VCaP (cell line): Measurements from ENCODE around the gene MS4A18.

ENCODE experiments used
- H3K27ac ChIP-seq: fragments of 450-650 bp; 2 replicates; pipeline ENCODE4 v1.5.1; 2017
- TF ChIP-seq, protein P1 (sequence below): fragments of 450-650 bp; conservative IDR thresholded peaks from 2 replicates; pipeline ENCODE4 v1.5.1; 2017; ENCODE audit warnings: mild to moderate bottlenecking, moderate library complexity

MS4A18 gene

GRCh38 chr11:60769273-60769672 is 44.8 kb downstream of the MS4A18 start:
- no peak overlapping the region for H3K27ac ChIP-seq
- TF ChIP-seq, protein P1, sequence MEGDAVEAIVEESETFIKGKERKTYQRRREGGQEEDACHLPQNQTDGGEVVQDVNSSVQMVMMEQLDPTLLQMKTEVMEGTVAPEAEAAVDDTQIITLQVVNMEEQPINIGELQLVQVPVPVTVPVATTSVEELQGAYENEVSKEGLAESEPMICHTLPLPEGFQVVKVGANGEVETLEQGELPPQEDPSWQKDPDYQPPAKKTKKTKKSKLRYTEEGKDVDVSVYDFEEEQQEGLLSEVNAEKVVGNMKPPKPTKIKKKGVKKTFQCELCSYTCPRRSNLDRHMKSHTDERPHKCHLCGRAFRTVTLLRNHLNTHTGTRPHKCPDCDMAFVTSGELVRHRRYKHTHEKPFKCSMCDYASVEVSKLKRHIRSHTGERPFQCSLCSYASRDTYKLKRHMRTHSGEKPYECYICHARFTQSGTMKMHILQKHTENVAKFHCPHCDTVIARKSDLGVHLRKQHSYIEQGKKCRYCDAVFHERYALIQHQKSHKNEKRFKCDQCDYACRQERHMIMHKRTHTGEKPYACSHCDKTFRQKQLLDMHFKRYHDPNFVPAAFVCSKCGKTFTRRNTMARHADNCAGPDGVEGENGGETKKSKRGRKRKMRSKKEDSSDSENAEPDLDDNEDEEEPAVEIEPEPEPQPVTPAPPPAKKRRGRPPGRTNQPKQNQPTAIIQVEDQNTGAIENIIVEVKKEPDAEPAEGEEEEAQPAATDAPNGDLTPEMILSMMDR: no peak

DNA sequence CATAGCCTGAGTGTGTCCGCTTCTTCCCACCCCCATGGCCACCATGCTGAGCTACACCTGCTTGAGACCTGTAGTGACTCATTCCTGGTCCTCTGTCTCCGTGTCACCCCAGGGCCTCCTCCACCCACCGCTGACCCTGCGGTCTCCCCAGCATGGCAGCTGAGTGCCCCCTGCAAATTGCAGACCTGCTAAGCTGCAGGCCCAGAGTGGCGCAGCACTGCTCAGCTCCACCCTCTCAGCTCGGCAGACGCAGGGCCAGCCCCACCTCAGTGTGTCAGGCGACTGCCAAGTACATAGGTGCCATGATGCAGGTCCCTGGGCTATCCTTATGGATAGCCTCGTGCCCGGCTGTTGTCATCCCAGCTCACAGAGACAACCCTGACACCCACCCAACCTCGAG is 45.3 kb downstream of the MS4A18 start:
- H3K27ac ChIP-seq: no peak overlapping the region
- TF ChIP-seq, protein P1: no peak

GRCh38 chr11:60771146-60771545 is 46.6 kb downstream of the MS4A18 start:
- TF ChIP-seq, protein P1: no peak

GRCh38 chr11:60771879-60772525 is 47.5 kb downstream of the MS4A18 start:
- H3K27ac ChIP-seq: no peak overlapping the region
- TF ChIP-seq, protein P1: no peak

More at GRCh38 chr11:60771146-60771545, 46.6 kb downstream of the MS4A18 start:
- no peak overlapping the region for H3K27ac ChIP-seq

- TF ChIP-seq, protein P1: no peak
- H3K27ac ChIP-seq: no peak overlapping the region
These were observed 48.1 kb downstream of the MS4A18 start for GRCh38 chr11:60772666-60773065.

DNA sequence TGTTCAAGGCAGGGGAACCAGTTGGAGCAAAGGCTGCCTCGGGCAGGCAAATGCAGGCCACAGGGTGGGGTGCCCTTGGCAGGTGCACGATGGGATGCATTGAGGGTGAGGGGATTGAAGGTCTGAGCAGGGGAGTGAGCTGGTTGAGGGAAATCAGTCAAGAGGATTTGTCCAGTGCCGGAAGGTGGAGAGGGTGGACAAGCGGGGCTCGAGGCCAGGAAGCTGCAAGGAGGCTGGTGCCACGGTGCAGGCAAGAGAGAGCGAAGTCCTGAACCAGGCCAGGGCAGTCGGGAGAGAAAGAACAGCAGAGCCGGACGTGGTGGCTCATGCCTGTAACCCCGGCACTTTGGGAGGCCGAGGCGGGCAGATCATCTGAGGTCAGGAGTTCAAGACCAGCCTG is 50.2 kb downstream of the MS4A18 start:
- no peak overlapping the region for H3K27ac ChIP-seq
- TF ChIP-seq, protein P1: no peak

GRCh38 chr11:60775420-60775961 is 51.0 kb downstream of the MS4A18 start:
- H3K27ac ChIP-seq: peak overlapping the region; percentile 36
- TF ChIP-seq, protein P1: peak; percentile 97
